ENCODE measurements around the gene BST2. TPM values are rescaled to one million over a fixed set of nuclear protein-coding genes. Genes with fewer than 3 reads are reported as not detected.

The BST2 gene
- total RNA-seq, 1 donor from 2014 or later: 44.8 TPM

GRCh38 chr19:17359905-17360800 lies 45.3 kb downstream of the BST2 start:
- H3K4me3 Mint-ChIP-seq: peak overlapping the region; percentile 8
- H3K9me3 ChIP-seq (ENCODE audit: low read depth): no peaks in the 10 kb centered on the region
- H3K4me3 ChIP-seq: no peak overlapping the region
- H4K20me1 ChIP-seq (ENCODE audit: low read depth): no peaks in the 10 kb centered on the region
- no peak overlapping the region for H3K4me2 ChIP-seq
- no peak overlapping the region for H3K27ac ChIP-seq
- peaks cover 3% of the 10 kb centered on the region for H3K4me1 Mint-ChIP-seq
- H3K9me3 Mint-ChIP-seq: no peaks in the 10 kb centered on the region
- H3K9ac ChIP-seq: no peak overlapping the region
- no peaks in the 10 kb centered on the region for H3K36me3 Mint-ChIP-seq
- H3K27me3 ChIP-seq: no peaks in the 10 kb centered on the region
- H3K4me1 ChIP-seq: no peaks in the 10 kb centered on the region
- no peak for DNase-seq (ENCODE audit: low spot score)
- no peak overlapping the region for H3K27ac Mint-ChIP-seq
- H3F3A ChIP-seq (ENCODE audit: low read depth): no peaks in the 10 kb centered on the region
- peaks cover 10% of the 10 kb centered on the region for H3K27me3 Mint-ChIP-seq (ENCODE audit: insufficient read depth, low read depth)
- H3K79me2 ChIP-seq (ENCODE audit: low read depth): no peaks in the 10 kb centered on the region
- TF ChIP-seq, protein P1, sequence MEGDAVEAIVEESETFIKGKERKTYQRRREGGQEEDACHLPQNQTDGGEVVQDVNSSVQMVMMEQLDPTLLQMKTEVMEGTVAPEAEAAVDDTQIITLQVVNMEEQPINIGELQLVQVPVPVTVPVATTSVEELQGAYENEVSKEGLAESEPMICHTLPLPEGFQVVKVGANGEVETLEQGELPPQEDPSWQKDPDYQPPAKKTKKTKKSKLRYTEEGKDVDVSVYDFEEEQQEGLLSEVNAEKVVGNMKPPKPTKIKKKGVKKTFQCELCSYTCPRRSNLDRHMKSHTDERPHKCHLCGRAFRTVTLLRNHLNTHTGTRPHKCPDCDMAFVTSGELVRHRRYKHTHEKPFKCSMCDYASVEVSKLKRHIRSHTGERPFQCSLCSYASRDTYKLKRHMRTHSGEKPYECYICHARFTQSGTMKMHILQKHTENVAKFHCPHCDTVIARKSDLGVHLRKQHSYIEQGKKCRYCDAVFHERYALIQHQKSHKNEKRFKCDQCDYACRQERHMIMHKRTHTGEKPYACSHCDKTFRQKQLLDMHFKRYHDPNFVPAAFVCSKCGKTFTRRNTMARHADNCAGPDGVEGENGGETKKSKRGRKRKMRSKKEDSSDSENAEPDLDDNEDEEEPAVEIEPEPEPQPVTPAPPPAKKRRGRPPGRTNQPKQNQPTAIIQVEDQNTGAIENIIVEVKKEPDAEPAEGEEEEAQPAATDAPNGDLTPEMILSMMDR (IDR thresholded peaks at IDR 0.05): no peak
- TF ChIP-seq EZH2 (IDR thresholded peaks at IDR 0.05) (no peak), EZH2phosphoT487 (IDR thresholded peaks at IDR 0.05) (no peak)
- no peaks in the 10 kb centered on the region for H3K36me3 ChIP-seq
- H2AFZ ChIP-seq (replicated peaks): no peak overlapping the region

- Histone ChIP-seq H3K27me3 (no peaks in the 10 kb centered on the region), H3K27ac (no peak overlapping the region), H3K4me1 (no peaks in the 10 kb centered on the region), H3K36me3 (no peaks in the 10 kb centered on the region), H3K9me3 (ENCODE audit: low read depth) (no peaks in the 10 kb centered on the region), H3K4me3 (no peak overlapping the region), H3K9ac (no peak overlapping the region), H2AFZ (replicated peaks) (no peak overlapping the region), H4K20me1 (ENCODE audit: low read depth) (no peaks in the 10 kb centered on the region), H3K79me2 (ENCODE audit: low read depth) (no peaks in the 10 kb centered on the region), H3K4me2 (no peak overlapping the region), H3F3A (ENCODE audit: low read depth) (no peaks in the 10 kb centered on the region)
- Mint-ChIP-seq H3K36me3 (no peaks in the 10 kb centered on the region), H3K27ac (no peak overlapping the region), H3K4me3 (no peak overlapping the region), H3K4me1 (peaks cover 4% of the 10 kb centered on the region), H3K9me3 (no peaks in the 10 kb centered on the region), H3K27me3 (ENCODE audit: insufficient read depth, low read depth) (peaks cover 4% of the 10 kb centered on the region)
- DNase-seq (ENCODE audit: low spot score): no peak
- TF ChIP-seq EZH2phosphoT487 (IDR thresholded peaks at IDR 0.05) (no peak), EZH2 (IDR thresholded peaks at IDR 0.05) (no peak)
- TF ChIP-seq, protein P1 (IDR thresholded peaks at IDR 0.05): no peak
Measured at GRCh38 chr19:17358395-17358794, 47.0 kb downstream of the BST2 start.

GRCh38 chr19:17357724-17358123 lies 47.7 kb downstream of the BST2 start:
- H3K4me3 ChIP-seq: no peak overlapping the region
- peaks cover 8% of the 10 kb centered on the region for H3K27me3 Mint-ChIP-seq (ENCODE audit: insufficient read depth, low read depth)
- no peak overlapping the region for H3K4me3 Mint-ChIP-seq
- no peaks in the 10 kb centered on the region for H4K20me1 ChIP-seq (ENCODE audit: low read depth)
- peaks cover 6% of the 10 kb centered on the region for H3K4me1 Mint-ChIP-seq
- no peaks in the 10 kb centered on the region for H3K36me3 Mint-ChIP-seq
- H3K4me1 ChIP-seq: no peaks in the 10 kb centered on the region
- no peaks in the 10 kb centered on the region for H3K9me3 ChIP-seq (ENCODE audit: low read depth)
- H3K9ac ChIP-seq: no peak overlapping the region
- H3K27me3 ChIP-seq: no peaks in the 10 kb centered on the region
- H3K36me3 ChIP-seq: no peaks in the 10 kb centered on the region
- H3K79me2 ChIP-seq (ENCODE audit: low read depth): no peaks in the 10 kb centered on the region
- no peak overlapping the region for H3K27ac Mint-ChIP-seq
- H2AFZ ChIP-seq (replicated peaks): no peak overlapping the region
- H3K27ac ChIP-seq: no peak overlapping the region
- no peak for DNase-seq (ENCODE audit: low spot score)
- no peaks in the 10 kb centered on the region for H3K9me3 Mint-ChIP-seq
- no peak overlapping the region for H3K4me2 ChIP-seq
- TF ChIP-seq, protein P1 (IDR thresholded peaks at IDR 0.05): no peak
- TF ChIP-seq EZH2phosphoT487 (IDR thresholded peaks at IDR 0.05): no peak
- no peak for TF ChIP-seq EZH2 (IDR thresholded peaks at IDR 0.05)
- H3F3A ChIP-seq (ENCODE audit: low read depth): no peaks in the 10 kb centered on the region

Measured in neural progenitor cell (in vitro differentiated cells).